Fibroblast of skin of left quadriceps (primary cell): ENCODE measurements around the gene MLH1.
"Not testable (repeated sequence)": the region's sequence is repeated elsewhere in the genome, so short reads cannot be mapped to it uniquely, and the experiment has no call there.

Experiments
- DNase-seq, 2 experiments: peaks; one replicate each; pipeline ENCODE4 v3.0.0-alpha.2; 2013; ENCODE audit warnings: low read depth in 2 of 2

Gene MLH1

GRCh38 chr3:36993326-36994283 is at the start of gene MLH1:
Gene MLH1, plus strand, starts transcription at chr3:36993518. Its CDS starts 30 bp downstream, at chr3:36993548.
- peak; percentile 100 for DNase-seq

- no peak for DNase-seq
Observed at GRCh38 chr3:36943601-36944000, 49.7 kb upstream of the MLH1 start.

GRCh38 chr3:36944012-36944640 is 49.2 kb upstream of the MLH1 start:
- peak in 1 of 2 experiments; percentile 24 for DNase-seq

GRCh38 chr3:36944641-36945270 is 48.6 kb upstream of the MLH1 start, which contains the start of gene TRANK1:
Gene TRANK1, minus strand, starts transcription at chr3:36945054. Its CDS starts 245 bp downstream, at chr3:36944809.
- DNase-seq, result no peak

GRCh38 chr3:36945333-36945980 is 47.9 kb upstream of the MLH1 start:
- no peak for DNase-seq

- not testable (repeated sequence) for DNase-seq
Observed at GRCh38 chr3:36947814-36948213, 45.5 kb upstream of the MLH1 start.

GRCh38 chr3:36954452-36955134 is 38.7 kb upstream of the MLH1 start:
- DNase-seq, result no peak

- DNase-seq, result no peak
Observed at GRCh38 chr3:36956155-36956554, 37.2 kb upstream of the MLH1 start.

GRCh38 chr3:36957063-36957462 is 36.3 kb upstream of the MLH1 start:
- no peak for DNase-seq

GRCh38 chr3:36957862-36958686 is 35.2 kb upstream of the MLH1 start:
- DNase-seq, result peak; percentile 29 to 31

- no peak for DNase-seq
Observed at GRCh38 chr3:36959821-36960220, 33.5 kb upstream of the MLH1 start.

- DNase-seq, result no peak
Observed at GRCh38 chr3:36960502-36960901, 32.8 kb upstream of the MLH1 start.

GRCh38 chr3:36963008-36963407 is 30.3 kb upstream of the MLH1 start:
- not testable (repeated sequence) for DNase-seq

- DNase-seq, result no peak
Observed at GRCh38 chr3:36964331-36964730, 29.0 kb upstream of the MLH1 start.

GRCh38 chr3:36964817-36965216 is 28.5 kb upstream of the MLH1 start:
- no peak for DNase-seq

GRCh38 chr3:36965440-36965839 is 27.9 kb upstream of the MLH1 start:
- no peak for DNase-seq

- no peak for DNase-seq
Observed at GRCh38 chr3:36969085-36969484, 24.2 kb upstream of the MLH1 start.

GRCh38 chr3:36969540-36970432 is 23.5 kb upstream of the MLH1 start:
- DNase-seq, result no peak

GRCh38 chr3:36972163-36972562 is 21.2 kb upstream of the MLH1 start:
- DNase-seq, result no peak
